Measurements from ENCODE around the gene OR2AT4. TPM values are rescaled to one million over a fixed set of nuclear protein-coding genes. Genes with fewer than 3 reads are reported as not detected.
"Not testable (repeated sequence)": the region's sequence is repeated elsewhere in the genome, so short reads cannot be mapped to it uniquely, and the experiment has no call there.

Gene OR2AT4
- total RNA-seq, 1 donor from 2014 or later = not detected

GRCh38 chr11:75105462-75105925 lies 8.8 kb upstream of the OR2AT4 start:
- H3K27ac ChIP-seq (ENCODE audit: low read depth, low read length) = no peak overlapping the region
- peaks cover 0 to 4% (median 0%) of the 10 kb centered on the region in 3 donors for H3K27me3 ChIP-seq (ENCODE audit: control insufficient read depth in 3 of 3, insufficient read depth in 3 of 3, low read length in 3 of 3)

GRCh38 chr11:75103380-75104026 lies 6.8 kb upstream of the OR2AT4 start:
- no peak overlapping the region for H3K4me3 ChIP-seq (ENCODE audit: low read length in 3 of 3)
- H3K27ac ChIP-seq (ENCODE audit: low read depth, low read length) = no peak overlapping the region
- H3K4me1 ChIP-seq (ENCODE audit: control insufficient read depth in 3 of 3, insufficient read depth in 3 of 3, low read length in 3 of 3) = no peaks in the 10 kb centered on the region
- H3K9ac ChIP-seq (ENCODE audit: low read depth in 1 of 3, low read length in 3 of 3) = no peak overlapping the region
- H3K9me3 ChIP-seq (ENCODE audit: control insufficient read depth in 3 of 3, low read length in 3 of 3) = no peaks in the 10 kb centered on the region
- H3K36me3 ChIP-seq (ENCODE audit: control insufficient read depth in 3 of 3, insufficient read depth in 3 of 3, low read length in 3 of 3) = no peaks in the 10 kb centered on the region
- peaks cover 0 to 4% (median 0%) of the 10 kb centered on the region in 3 donors for H3K27me3 ChIP-seq (ENCODE audit: control insufficient read depth in 3 of 3, insufficient read depth in 3 of 3, low read length in 3 of 3)

More at GRCh38 chr11:75105462-75105925, 8.8 kb upstream of the OR2AT4 start:
- H3K4me3 ChIP-seq (ENCODE audit: low read length in 3 of 3) = no peak overlapping the region
- H3K9ac ChIP-seq (ENCODE audit: low read depth in 1 of 3, low read length in 3 of 3) = no peak overlapping the region
- no peaks in the 10 kb centered on the region for H3K9me3 ChIP-seq (ENCODE audit: control insufficient read depth in 3 of 3, low read length in 3 of 3)
- H3K36me3 ChIP-seq (ENCODE audit: control insufficient read depth in 3 of 3, insufficient read depth in 3 of 3, low read length in 3 of 3) = no peaks in the 10 kb centered on the region
- no peaks in the 10 kb centered on the region for H3K4me1 ChIP-seq (ENCODE audit: control insufficient read depth in 3 of 3, insufficient read depth in 3 of 3, low read length in 3 of 3)

GRCh38 chr11:75101424-75102128 lies 4.9 kb upstream of the OR2AT4 start:
- peaks cover 3 to 8% (median 7%) of the 10 kb centered on the region in 3 donors for H3K27me3 ChIP-seq (ENCODE audit: control insufficient read depth in 3 of 3, insufficient read depth in 3 of 3, low read length in 3 of 3)
- H3K4me1 ChIP-seq (ENCODE audit: control insufficient read depth in 3 of 3, insufficient read depth in 3 of 3, low read length in 3 of 3) = no peaks in the 10 kb centered on the region
- no peak overlapping the region for H3K4me3 ChIP-seq (ENCODE audit: low read length in 3 of 3)
- no peak overlapping the region for H3K9ac ChIP-seq (ENCODE audit: low read depth in 1 of 3, low read length in 3 of 3)
- no peak overlapping the region for H3K27ac ChIP-seq (ENCODE audit: low read depth, low read length)
- H3K36me3 ChIP-seq (ENCODE audit: control insufficient read depth in 3 of 3, insufficient read depth in 3 of 3, low read length in 3 of 3) = no peaks in the 10 kb centered on the region
- no peaks in the 10 kb centered on the region for H3K9me3 ChIP-seq (ENCODE audit: control insufficient read depth in 3 of 3, low read length in 3 of 3)

GRCh38 chr11:75100314-75100713 lies 3.6 kb upstream of the OR2AT4 start:
- no peak overlapping the region for H3K27ac ChIP-seq (ENCODE audit: low read depth, low read length)
- no peak overlapping the region for H3K9ac ChIP-seq (ENCODE audit: low read depth in 1 of 3, low read length in 3 of 3)
- H3K9me3 ChIP-seq (ENCODE audit: control insufficient read depth in 3 of 3, low read length in 3 of 3) = no peaks in the 10 kb centered on the region
- H3K27me3 ChIP-seq (ENCODE audit: control insufficient read depth in 3 of 3, insufficient read depth in 3 of 3, low read length in 3 of 3) = peaks cover 4 to 12% (median 8%) of the 10 kb centered on the region in 3 donors
- H3K4me3 ChIP-seq (ENCODE audit: low read length in 3 of 3) = no peak overlapping the region
- no peaks in the 10 kb centered on the region for H3K4me1 ChIP-seq (ENCODE audit: control insufficient read depth in 3 of 3, insufficient read depth in 3 of 3, low read length in 3 of 3)
- H3K36me3 ChIP-seq (ENCODE audit: control insufficient read depth in 3 of 3, insufficient read depth in 3 of 3, low read length in 3 of 3) = no peaks in the 10 kb centered on the region

GRCh38 chr11:75099635-75100034 lies 3.0 kb upstream of the OR2AT4 start:
- Histone ChIP-seq H3K9me3 (ENCODE audit: control insufficient read depth in 3 of 3, low read length in 3 of 3) (no peaks in the 10 kb centered on the region), H3K4me3 (ENCODE audit: low read length in 3 of 3) (no peak overlapping the region), H3K27me3 (ENCODE audit: control insufficient read depth in 3 of 3, insufficient read depth in 3 of 3, low read length in 3 of 3) (peaks cover 4 to 12% (median 12%) of the 10 kb centered on the region in 3 donors), H3K36me3 (ENCODE audit: control insufficient read depth in 3 of 3, insufficient read depth in 3 of 3, low read length in 3 of 3) (no peaks in the 10 kb centered on the region), H3K4me1 (ENCODE audit: control insufficient read depth in 3 of 3, insufficient read depth in 3 of 3, low read length in 3 of 3) (no peaks in the 10 kb centered on the region), H3K9ac (ENCODE audit: low read depth in 1 of 3, low read length in 3 of 3) (no peak overlapping the region), H3K27ac (ENCODE audit: low read depth, low read length) (no peak overlapping the region)

GRCh38 chr11:75098835-75099439 lies 2.3 kb upstream of the OR2AT4 start:
- not testable (repeated sequence) for H3K27ac ChIP-seq (ENCODE audit: low read depth, low read length); H3K9ac ChIP-seq (ENCODE audit: low read depth in 1 of 3, low read length in 3 of 3); H3K4me3 ChIP-seq (ENCODE audit: low read length in 3 of 3); H3K4me1 ChIP-seq (ENCODE audit: control insufficient read depth in 3 of 3, insufficient read depth in 3 of 3, low read length in 3 of 3); H3K36me3 ChIP-seq (ENCODE audit: control insufficient read depth in 3 of 3, insufficient read depth in 3 of 3, low read length in 3 of 3); H3K9me3 ChIP-seq (ENCODE audit: control insufficient read depth in 3 of 3, low read length in 3 of 3)
- peaks cover 4 to 12% (median 12%) of the 10 kb centered on the region in 3 donors for H3K27me3 ChIP-seq (ENCODE audit: control insufficient read depth in 3 of 3, insufficient read depth in 3 of 3, low read length in 3 of 3)

- H3K4me3 ChIP-seq (ENCODE audit: low read length in 3 of 3); H3K4me1 ChIP-seq (ENCODE audit: control insufficient read depth in 3 of 3, insufficient read depth in 3 of 3, low read length in 3 of 3); H3K9ac ChIP-seq (ENCODE audit: low read depth in 1 of 3, low read length in 3 of 3); H3K36me3 ChIP-seq (ENCODE audit: control insufficient read depth in 3 of 3, insufficient read depth in 3 of 3, low read length in 3 of 3); H3K9me3 ChIP-seq (ENCODE audit: control insufficient read depth in 3 of 3, low read length in 3 of 3); H3K27ac ChIP-seq (ENCODE audit: low read depth, low read length): not testable (repeated sequence)
- H3K27me3 ChIP-seq (ENCODE audit: control insufficient read depth in 3 of 3, insufficient read depth in 3 of 3, low read length in 3 of 3) = peaks cover 4 to 12% (median 8%) of the 10 kb centered on the region in 3 donors
Measured at GRCh38 chr11:75098181-75098580, 1.5 kb upstream of the OR2AT4 start.

- Histone ChIP-seq H3K9ac (ENCODE audit: low read depth in 1 of 3, low read length in 3 of 3) (no peak overlapping the region), H3K9me3 (ENCODE audit: control insufficient read depth in 3 of 3, low read length in 3 of 3) (peaks cover 0 to under 1% (median 0%) of the 10 kb centered on the region in 3 donors), H3K4me3 (ENCODE audit: low read length in 3 of 3) (no peak overlapping the region), H3K27me3 (ENCODE audit: control insufficient read depth in 3 of 3, insufficient read depth in 3 of 3, low read length in 3 of 3) (peaks cover 4 to 12% (median 8%) of the 10 kb centered on the region in 3 donors), H3K27ac (ENCODE audit: low read depth, low read length) (no peak overlapping the region), H3K36me3 (ENCODE audit: control insufficient read depth in 3 of 3, insufficient read depth in 3 of 3, low read length in 3 of 3) (no peaks in the 10 kb centered on the region), H3K4me1 (ENCODE audit: control insufficient read depth in 3 of 3, insufficient read depth in 3 of 3, low read length in 3 of 3) (no peaks in the 10 kb centered on the region)
Measured at GRCh38 chr11:75097173-75097557, 489 bp upstream of the OR2AT4 start.

- Histone ChIP-seq H3K27me3 (ENCODE audit: control insufficient read depth in 3 of 3, insufficient read depth in 3 of 3, low read length in 3 of 3) (peaks cover 4 to 14% (median 8%) of the 10 kb centered on the region in 3 donors), H3K9me3 (ENCODE audit: control insufficient read depth in 3 of 3, low read length in 3 of 3) (peaks cover 0 to 15% (median 2%) of the 10 kb centered on the region in 3 donors)
- not testable (repeated sequence) for H3K36me3 ChIP-seq (ENCODE audit: control insufficient read depth in 3 of 3, insufficient read depth in 3 of 3, low read length in 3 of 3); H3K27ac ChIP-seq (ENCODE audit: low read depth, low read length); H3K4me1 ChIP-seq (ENCODE audit: control insufficient read depth in 3 of 3, insufficient read depth in 3 of 3, low read length in 3 of 3); H3K9ac ChIP-seq (ENCODE audit: low read depth in 1 of 3, low read length in 3 of 3); H3K4me3 ChIP-seq (ENCODE audit: low read length in 3 of 3)
Measured at GRCh38 chr11:75094382-75094781, 2.3 kb downstream of the OR2AT4 start.

- Histone ChIP-seq H3K9ac (ENCODE audit: low read depth in 1 of 3, low read length in 3 of 3) (no peak overlapping the region), H3K9me3 (ENCODE audit: control insufficient read depth in 3 of 3, low read length in 3 of 3) (peaks cover 0 to 15% (median 2%) of the 10 kb centered on the region in 3 donors), H3K27ac (ENCODE audit: low read depth, low read length) (no peak overlapping the region), H3K4me3 (ENCODE audit: low read length in 3 of 3) (no peak overlapping the region), H3K36me3 (ENCODE audit: control insufficient read depth in 3 of 3, insufficient read depth in 3 of 3, low read length in 3 of 3) (no peaks in the 10 kb centered on the region), H3K4me1 (ENCODE audit: control insufficient read depth in 3 of 3, insufficient read depth in 3 of 3, low read length in 3 of 3) (no peaks in the 10 kb centered on the region), H3K27me3 (ENCODE audit: control insufficient read depth in 3 of 3, insufficient read depth in 3 of 3, low read length in 3 of 3) (peaks cover 0 to 4% (median 3%) of the 10 kb centered on the region in 3 donors)
Measured at GRCh38 chr11:75090671-75091177, 6.0 kb downstream of the OR2AT4 start.

Measured in skeletal muscle tissue (tissue), 4 donors.